HEK293 (cell line): ENCODE data around the gene PLAU.

Source experiments
- CTCF ChIA-PET: fragments of 350-600 bp; formaldehyde crosslinking; extraction: SDS; loops from one replicate; lab custom pipeline; 2021; ENCODE audit warnings: antibody characterized with exemption; lab: Yijun Ruan, JAX
- POLR2A ChIA-PET: fragments of 300-600 bp; formaldehyde crosslinking; extraction: SDS; loops from one replicate; lab custom pipeline; 2020; ENCODE audit warnings: antibody characterized with exemption, inconsistent platforms; lab: Yijun Ruan, JAX
- H3K27ac ChIP-seq: fragments of 200-500 bp; sonication (Bioruptor generic); 2 replicates; pipeline ENCODE4 v1.5.1; 2014; ENCODE audit warnings: low read depth, low read length, control low read depth, inconsistent platforms; ENCODE audit errors: extremely low read depth
- H3K36me3 ChIP-seq, 2 experiments: fragments of 200-500 bp in 1 of 2; sonication (Bioruptor generic) in 1 of 2; 1 replicate in 1 of 2; 2 replicates in 1 of 2; pipeline ENCODE4 v1.5.1; 2014 to 2017; ENCODE audit warnings: inconsistent platforms in 2 of 2, low read length in 2 of 2; ENCODE audit not compliant: control insufficient read depth in 2 of 2, insufficient read depth in 1 of 2
- H3K4me1 ChIP-seq: fragments of 200-500 bp; sonication (Bioruptor generic); 2 replicates; pipeline ENCODE4 v1.5.1; 2014; ENCODE audit warnings: mild to moderate bottlenecking, low read length, inconsistent platforms; ENCODE audit not compliant: control insufficient read depth, insufficient read depth
- H3K4me3 ChIP-seq: 2 replicates; pipeline ENCODE4 v1.5.1; 2011; ENCODE audit warnings: low read depth, mild to moderate bottlenecking, control low read depth, low read length, moderate library complexity
- H3K9me3 ChIP-seq: fragments of 200-500 bp; sonication (Bioruptor generic); 2 replicates; pipeline ENCODE4 v1.5.1; 2014; ENCODE audit warnings: low read depth, low read length, inconsistent platforms; ENCODE audit not compliant: control insufficient read depth, insufficient read depth
- BCL6B ChIP-seq: fragments of 450-650 bp; formaldehyde crosslinking; IDR thresholded peaks from 2 replicates; pipeline ENCODE4 v1.5.1; 2017; ENCODE audit warnings: missing biosample characterization, missing genetic modification characterization
- IKZF3 ChIP-seq: fragments of 450-650 bp; IDR thresholded peaks from 2 replicates; pipeline ENCODE4 v1.5.0; 2018; ENCODE audit warnings: missing biosample characterization, mild to moderate bottlenecking, missing genetic modification characterization, moderate library complexity
- MYNN ChIP-seq: fragments of 450-650 bp; formaldehyde crosslinking; IDR thresholded peaks from 2 replicates; pipeline ENCODE4 v1.5.1; 2016; ENCODE audit warnings: missing biosample characterization, missing genetic modification characterization, borderline replicate concordance
- ZBTB21 ChIP-seq: fragments of 450-650 bp; formaldehyde crosslinking; IDR thresholded peaks from 2 replicates; pipeline ENCODE4 v1.5.1; 2017; ENCODE audit warnings: missing biosample characterization, missing genetic modification characterization
- ZBTB7A ChIP-seq: fragments of 450-650 bp; formaldehyde crosslinking; IDR thresholded peaks from 2 replicates; pipeline ENCODE4 v1.5.1; 2016; ENCODE audit warnings: low read depth, missing biosample characterization, missing genetic modification characterization
- ZBTB8A ChIP-seq: fragments of 450-650 bp; formaldehyde crosslinking; IDR thresholded peaks from 2 replicates; pipeline ENCODE4 v1.5.1; 2016; ENCODE audit warnings: missing biosample characterization, missing genetic modification characterization
- ZFP37 ChIP-seq: fragments of 450-650 bp; formaldehyde crosslinking; IDR thresholded peaks from 2 replicates; pipeline ENCODE4 v1.5.1; 2016; ENCODE audit warnings: missing biosample characterization, missing genetic modification characterization
- ZIC2 ChIP-seq: fragments of 450-650 bp; formaldehyde crosslinking; IDR thresholded peaks from 2 replicates; pipeline ENCODE4 v1.5.1; 2016; ENCODE audit warnings: missing biosample characterization, missing genetic modification characterization
- ZNF112 ChIP-seq: fragments of 450-650 bp; formaldehyde crosslinking; IDR thresholded peaks from 2 replicates; pipeline ENCODE4 v1.5.0; 2017; ENCODE audit warnings: missing biosample characterization, missing genetic modification characterization
- ZNF121 ChIP-seq: fragments of 450-650 bp; formaldehyde crosslinking; IDR thresholded peaks from 2 replicates; pipeline ENCODE4 v1.5.1; 2016; ENCODE audit warnings: missing biosample characterization, missing genetic modification characterization
- ZNF16 ChIP-seq: fragments of 450-650 bp; formaldehyde crosslinking; IDR thresholded peaks from 2 replicates; pipeline ENCODE4 v1.5.1; 2016; ENCODE audit warnings: low read depth, missing biosample characterization, missing genetic modification characterization
- ZNF169 ChIP-seq: fragments of 450-650 bp; formaldehyde crosslinking; IDR thresholded peaks from 2 replicates; pipeline ENCODE4 v1.5.1; 2016; ENCODE audit warnings: missing biosample characterization, missing genetic modification characterization
- ZNF175 ChIP-seq: fragments of 450-650 bp; formaldehyde crosslinking; IDR thresholded peaks from 2 replicates; pipeline ENCODE4 v1.5.1; 2016; ENCODE audit warnings: missing biosample characterization, missing genetic modification characterization
- ZNF266 ChIP-seq: fragments of 450-650 bp; formaldehyde crosslinking; IDR thresholded peaks from 2 replicates; pipeline ENCODE4 v1.5.1; 2016; ENCODE audit warnings: missing biosample characterization, missing genetic modification characterization, low read depth
- ZNF274 ChIP-seq, 2 experiments: fragments of 200-500 bp in 1 of 2; fragments of 450-650 bp in 1 of 2; sonication (Bioruptor generic) in 1 of 2; formaldehyde crosslinking in 1 of 2; IDR thresholded peaks; 2 replicates each; pipeline versions ENCODE4 v1.5.1 to v1.6.1; 2014 to 2016; ENCODE audit warnings: borderline replicate concordance in 1 of 2, inconsistent platforms in 1 of 2, low read length in 1 of 2, missing biosample characterization in 1 of 2, missing genetic modification characterization in 1 of 2
- ZNF302 ChIP-seq: fragments of 450-650 bp; formaldehyde crosslinking; IDR thresholded peaks from 2 replicates; pipeline ENCODE4 v1.5.1; 2016; ENCODE audit warnings: missing biosample characterization, missing genetic modification characterization, low read depth
- ZNF596 ChIP-seq: fragments of 450-650 bp; IDR thresholded peaks from 2 replicates; pipeline ENCODE4 v1.5.0; 2018; ENCODE audit warnings: missing biosample characterization, mild to moderate bottlenecking, missing genetic modification characterization, moderate library complexity
- ZNF645 ChIP-seq: fragments of 450-650 bp; formaldehyde crosslinking; IDR thresholded peaks from 2 replicates; pipeline ENCODE4; 2016; ENCODE audit warnings: missing biosample characterization, missing genetic modification characterization
- ZNF701 ChIP-seq: fragments of 450-650 bp; formaldehyde crosslinking; IDR thresholded peaks from 2 replicates; pipeline ENCODE4 v1.5.1; 2016; ENCODE audit warnings: missing biosample characterization, missing genetic modification characterization
- ZNF792 ChIP-seq: fragments of 450-650 bp; formaldehyde crosslinking; IDR thresholded peaks from 2 replicates; pipeline ENCODE4 v1.5.1; 2016; ENCODE audit warnings: missing biosample characterization, missing genetic modification characterization
- ZSCAN16 ChIP-seq: fragments of 450-650 bp; formaldehyde crosslinking; IDR thresholded peaks from 2 replicates; pipeline ENCODE4 v1.5.1; 2016; ENCODE audit warnings: missing biosample characterization, missing genetic modification characterization
- TF ChIP-seq, protein P1 (sequence below): fragments of 450-650 bp; formaldehyde crosslinking; IDR thresholded peaks from 2 replicates; pipeline ENCODE4 v1.5.1; 2017; ENCODE audit warnings: missing biosample characterization, missing genetic modification characterization
- TF ChIP-seq, protein P2 (sequence below): fragments of 450-650 bp; formaldehyde crosslinking; IDR thresholded peaks from 2 replicates; pipeline ENCODE4 v1.5.1; 2016; ENCODE audit warnings: missing biosample characterization, missing genetic modification characterization
- TF ChIP-seq, protein P3 (sequence below): fragments of 450-650 bp; formaldehyde crosslinking; IDR thresholded peaks from 2 replicates; pipeline ENCODE4 v1.5.1; 2016; ENCODE audit warnings: missing biosample characterization, missing genetic modification characterization, low read depth
- TF ChIP-seq, protein P4 (sequence below): fragments of 450-650 bp; formaldehyde crosslinking; IDR thresholded peaks from 2 replicates; pipeline ENCODE4 v1.5.1; 2016; ENCODE audit warnings: missing biosample characterization, missing genetic modification characterization

PLAU gene

DNA sequence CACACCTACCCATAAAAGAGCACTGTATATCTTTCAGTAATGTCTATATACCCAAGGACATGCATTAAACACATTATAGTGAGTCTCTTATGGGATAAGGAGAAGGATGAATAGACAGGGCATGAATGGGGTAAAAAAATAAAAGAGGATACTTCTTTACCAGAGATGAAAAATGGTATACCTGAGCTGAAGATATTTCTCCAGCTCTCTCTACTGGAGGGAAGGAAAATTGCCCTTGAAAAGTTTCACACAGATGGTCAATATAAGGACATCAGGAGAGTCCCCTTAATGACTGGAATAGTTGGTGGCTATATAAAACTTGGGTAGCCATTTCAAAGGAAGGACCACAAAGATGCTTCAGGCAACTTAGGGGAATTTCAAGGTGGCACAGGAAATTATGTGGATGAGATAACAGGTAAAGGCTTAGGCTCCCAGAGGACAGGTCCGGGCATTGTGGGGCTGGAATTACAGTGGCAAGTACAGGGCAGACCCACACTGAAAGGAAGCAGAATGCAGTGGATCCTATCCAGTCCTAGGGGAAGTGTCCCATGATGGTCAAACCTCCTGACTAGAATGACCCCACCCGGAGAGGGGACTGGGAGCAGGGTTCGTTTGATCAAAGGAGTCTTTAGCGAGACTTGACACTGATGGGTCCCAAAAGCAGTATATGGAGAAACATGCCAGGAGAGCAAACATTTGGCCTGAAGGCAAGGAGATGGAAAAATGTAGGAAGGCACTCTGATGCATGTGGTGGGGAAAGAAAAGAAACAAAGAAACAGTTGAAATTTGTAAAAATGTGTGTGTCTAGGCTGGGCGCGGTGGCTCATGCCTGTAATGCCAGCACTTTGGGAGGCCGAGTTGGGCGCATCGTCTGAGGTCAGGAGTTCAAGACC lies 35.6 kb downstream of the PLAU start:
- H3K36me3 ChIP-seq: no peaks in the 10 kb centered on the region
- TF ChIP-seq, protein P1, sequence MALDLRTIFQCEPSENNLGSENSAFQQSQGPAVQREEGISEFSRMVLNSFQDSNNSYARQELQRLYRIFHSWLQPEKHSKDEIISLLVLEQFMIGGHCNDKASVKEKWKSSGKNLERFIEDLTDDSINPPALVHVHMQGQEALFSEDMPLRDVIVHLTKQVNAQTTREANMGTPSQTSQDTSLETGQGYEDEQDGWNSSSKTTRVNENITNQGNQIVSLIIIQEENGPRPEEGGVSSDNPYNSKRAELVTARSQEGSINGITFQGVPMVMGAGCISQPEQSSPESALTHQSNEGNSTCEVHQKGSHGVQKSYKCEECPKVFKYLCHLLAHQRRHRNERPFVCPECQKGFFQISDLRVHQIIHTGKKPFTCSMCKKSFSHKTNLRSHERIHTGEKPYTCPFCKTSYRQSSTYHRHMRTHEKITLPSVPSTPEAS (tag by site-specific recombination): no peak
- TF ChIP-seq ZNF169: no peak
- no peak for TF ChIP-seq ZNF596 (tag by site-specific recombination)
- TF ChIP-seq, all 188 proteins: peak for 0
- Histone ChIP-seq H3K4me1 (no peaks in the 10 kb centered on the region), H3K4me3 (no peak overlapping the region), H3K9me3 (no peaks in the 10 kb centered on the region), H3K27ac (no peak overlapping the region)
- POLR2A ChIA-PET: no interaction called here
- CTCF ChIA-PET: interaction anchor here (0.6 to 1.6 kb wide), 5 partner anchors 12 to 179 kb away, joined by 3 to 15 read pairs (median 4); no protein-coding TSS in a partner anchor

GRCh38 chr10:73948947-73949633 lies 38.2 kb downstream of the PLAU start:
- Histone ChIP-seq H3K36me3 (no peaks in the 10 kb centered on the region), H3K27ac (no peak overlapping the region), H3K4me3 (no peak overlapping the region), H3K4me1 (no peaks in the 10 kb centered on the region), H3K9me3 (no peaks in the 10 kb centered on the region)
- ChIA-PET POLR2A (interaction anchor here (0.5 kb wide), 1 partner anchor 48 kb away, joined by 3 read pairs; no protein-coding TSS in a partner anchor), CTCF (interaction anchor here (0.6 to 0.7 kb wide), 3 partner anchors 51 to 111 kb away, joined by 3 to 6 read pairs (median 4); no protein-coding TSS in a partner anchor)
- no peak for TF ChIP-seq ZNF16 (tag by site-specific recombination)
- no peak for TF ChIP-seq ZFP37 (tag by site-specific recombination)
- TF ChIP-seq ZNF121 (tag by site-specific recombination): no peak
- TF ChIP-seq ZNF302: no peak
- TF ChIP-seq ZIC2 (tag by site-specific recombination): no peak
- peak; percentile 79 for TF ChIP-seq ZBTB8A (tag by site-specific recombination)
- no peak for TF ChIP-seq ZNF112 (tag by site-specific recombination)
- TF ChIP-seq, protein P2, sequence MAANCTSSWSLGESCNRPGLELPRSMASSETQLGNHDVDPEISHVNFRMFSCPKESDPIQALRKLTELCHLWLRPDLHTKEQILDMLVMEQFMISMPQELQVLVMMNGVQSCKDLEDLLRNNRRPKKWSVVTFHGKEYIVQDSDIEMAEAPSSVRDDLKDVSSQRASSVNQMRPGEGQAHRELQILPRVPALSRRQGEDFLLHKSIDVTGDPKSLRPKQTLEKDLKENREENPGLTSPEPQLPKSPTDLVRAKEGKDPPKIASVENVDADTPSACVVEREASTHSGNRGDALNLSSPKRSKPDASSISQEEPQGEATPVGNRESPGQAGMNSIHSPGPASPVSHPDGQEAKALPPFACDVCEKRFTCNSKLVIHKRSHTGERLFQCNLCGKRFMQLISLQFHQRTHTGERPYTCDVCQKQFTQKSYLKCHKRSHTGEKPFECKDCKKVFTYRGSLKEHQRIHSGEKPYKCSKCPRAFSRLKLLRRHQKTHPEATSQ (tag by site-specific recombination): no peak
- TF ChIP-seq, protein P3, sequence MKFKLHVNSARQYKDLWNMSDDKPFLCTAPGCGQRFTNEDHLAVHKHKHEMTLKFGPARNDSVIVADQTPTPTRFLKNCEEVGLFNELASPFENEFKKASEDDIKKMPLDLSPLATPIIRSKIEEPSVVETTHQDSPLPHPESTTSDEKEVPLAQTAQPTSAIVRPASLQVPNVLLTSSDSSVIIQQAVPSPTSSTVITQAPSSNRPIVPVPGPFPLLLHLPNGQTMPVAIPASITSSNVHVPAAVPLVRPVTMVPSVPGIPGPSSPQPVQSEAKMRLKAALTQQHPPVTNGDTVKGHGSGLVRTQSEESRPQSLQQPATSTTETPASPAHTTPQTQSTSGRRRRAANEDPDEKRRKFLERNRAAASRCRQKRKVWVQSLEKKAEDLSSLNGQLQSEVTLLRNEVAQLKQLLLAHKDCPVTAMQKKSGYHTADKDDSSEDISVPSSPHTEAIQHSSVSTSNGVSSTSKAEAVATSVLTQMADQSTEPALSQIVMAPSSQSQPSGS (tag by site-specific recombination): no peak
- TF ChIP-seq ZBTB7A (tag by site-specific recombination): no peak
- no peak for TF ChIP-seq IKZF3 (tag by site-specific recombination)
- no peak for TF ChIP-seq ZNF701 (tag by site-specific recombination)
- TF ChIP-seq ZSCAN16 (tag by site-specific recombination): no peak
- TF ChIP-seq, protein P4, sequence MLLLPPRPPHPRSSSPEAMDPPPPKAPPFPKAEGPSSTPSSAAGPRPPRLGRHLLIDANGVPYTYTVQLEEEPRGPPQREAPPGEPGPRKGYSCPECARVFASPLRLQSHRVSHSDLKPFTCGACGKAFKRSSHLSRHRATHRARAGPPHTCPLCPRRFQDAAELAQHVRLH (tag by site-specific recombination): peak; percentile 37; the same call in 1 of the 2 replicates
- peak; percentile 21; the same call in 1 of the 2 replicates for TF ChIP-seq MYNN (tag by site-specific recombination)
- no peak for TF ChIP-seq ZNF792 (tag by site-specific recombination)
- TF ChIP-seq ZNF266 (tag by site-specific recombination): peak; percentile 90
- TF ChIP-seq ZBTB21 (tag by site-specific recombination): peak; percentile 56; the same call in 1 of the 2 replicates
- no peak for TF ChIP-seq BCL6B
- TF ChIP-seq ZNF274 (IDR thresholded peaks at IDR 0.05; ENCODE audit: low read length): no peak
- TF ChIP-seq ZNF274 (tag by site-specific recombination; IDR thresholded peaks at IDR 0.05; ENCODE audit: borderline replicate concordance): no peak
- TF ChIP-seq ZNF645 (tag by site-specific recombination): no peak
- TF ChIP-seq ZNF175: no peak
